Muscle of back (tissue), 11 donors: ENCODE measurements around the gene CYFIP2. TPM values are rescaled to one million over a fixed set of nuclear protein-coding genes. Genes with fewer than 3 reads are reported as not detected.

Source experiments
- DNase-seq, 3 donors: peaks; one replicate each; pipeline versions ENCODE4 v3.0.0 to v3.0.0-alpha.2; 2013
- polyA plus RNA-seq, 10 donors: library from polyadenylated mRNA; unstranded; fragments of 120-200 nt; gene quantifications; one replicate each; pipeline ENCODE4 v1.2.1, GENCODE V29; 2013; ENCODE audit not compliant: insufficient read length in 10 of 10

Gene CYFIP2
- polyA plus RNA-seq, 10 donors = 4.0 to 15.4 (median 7.2) TPM

GRCh38 chr5:157323107-157323706, 57.3 kb downstream of the CYFIP2 start:
- no peak for DNase-seq

- DNase-seq = no peak
Measured at GRCh38 chr5:157324237-157324636, 58.3 kb downstream of the CYFIP2 start.

GRCh38 chr5:157326440-157327005, 60.6 kb downstream of the CYFIP2 start:
- no peak for DNase-seq

- no peak for DNase-seq
Measured at GRCh38 chr5:157327771-157328170, 61.8 kb downstream of the CYFIP2 start.

GRCh38 chr5:157328277-157328912, 62.5 kb downstream of the CYFIP2 start:
- peak; percentile 75 to 89 (median 79) for DNase-seq

- no peak for DNase-seq
Measured at GRCh38 chr5:157331807-157332206, 65.9 kb downstream of the CYFIP2 start.

- no peak for DNase-seq
Measured at GRCh38 chr5:157335534-157336422, 69.9 kb downstream of the CYFIP2 start.

GRCh38 chr5:157336423-157336744, 70.5 kb downstream of the CYFIP2 start:
- no peak for DNase-seq

GRCh38 chr5:157339409-157339808, 73.5 kb downstream of the CYFIP2 start:
- no peak for DNase-seq

- DNase-seq = no peak
Measured at GRCh38 chr5:157342822-157343402, 77.0 kb downstream of the CYFIP2 start.

- DNase-seq = no peak
Measured at GRCh38 chr5:157343842-157344790, 78.2 kb downstream of the CYFIP2 start.

GRCh38 chr5:157345067-157345466, 79.1 kb downstream of the CYFIP2 start:
- DNase-seq = no peak

GRCh38 chr5:157345485-157345884, 79.6 kb downstream of the CYFIP2 start:
- DNase-seq = no peak

GRCh38 chr5:157347301-157348048, 81.6 kb downstream of the CYFIP2 start:
- peak in 1 of 3 donors; percentile 32 for DNase-seq

- DNase-seq = no peak
Measured at GRCh38 chr5:157348049-157348400, 82.1 kb downstream of the CYFIP2 start.

GRCh38 chr5:157350939-157351801, 85.2 kb downstream of the CYFIP2 start:
- no peak for DNase-seq

- DNase-seq = no peak
Measured at GRCh38 chr5:157351802-157352092, 85.8 kb downstream of the CYFIP2 start.

- no peak for DNase-seq
Measured at GRCh38 chr5:157352756-157353340, 86.9 kb downstream of the CYFIP2 start.

- DNase-seq = no peak
Measured at GRCh38 chr5:157354800-157355199, 88.9 kb downstream of the CYFIP2 start.
